Ishikawa (cell line): ENCODE measurements around the gene NAALAD2.

Experiments
- EGR1 ChIP-seq: IDR thresholded peaks from 2 replicates; pipeline ENCODE4 v1.6.1; 2012
- EP300 ChIP-seq: IDR thresholded peaks from 2 replicates; pipeline ENCODE4 v1.6.1; 2012; ENCODE audit warnings: borderline replicate concordance
- FOXM1 ChIP-seq: IDR thresholded peaks from 2 replicates; pipeline ENCODE4 v1.6.1; 2012; ENCODE audit warnings: low read depth, borderline replicate concordance
- NFIC ChIP-seq: IDR thresholded peaks from 2 replicates; pipeline ENCODE4 v1.6.1; 2012
- RAD21 ChIP-seq: IDR thresholded peaks from 2 replicates; pipeline ENCODE4 v1.6.1; 2012; ENCODE audit warnings: low read depth
- TAF1 ChIP-seq: IDR thresholded peaks from 2 replicates; pipeline ENCODE4 v1.6.1; 2012; ENCODE audit warnings: low read depth, mild to moderate bottlenecking
- TEAD4 ChIP-seq: IDR thresholded peaks from 2 replicates; pipeline ENCODE4 v1.6.1; 2012
- YY1 ChIP-seq: IDR thresholded peaks from 2 replicates; pipeline ENCODE4 v1.6.1; 2012; ENCODE audit warnings: low read depth
- TF ChIP-seq, protein P1 (sequence below): IDR thresholded peaks from 2 replicates; pipeline ENCODE4 v1.6.1; 2012
- TF ChIP-seq, protein P2 (sequence below): IDR thresholded peaks from 2 replicates; pipeline ENCODE4 v1.6.1; 2012; ENCODE audit warnings: low read depth, mild to moderate bottlenecking

DNA sequence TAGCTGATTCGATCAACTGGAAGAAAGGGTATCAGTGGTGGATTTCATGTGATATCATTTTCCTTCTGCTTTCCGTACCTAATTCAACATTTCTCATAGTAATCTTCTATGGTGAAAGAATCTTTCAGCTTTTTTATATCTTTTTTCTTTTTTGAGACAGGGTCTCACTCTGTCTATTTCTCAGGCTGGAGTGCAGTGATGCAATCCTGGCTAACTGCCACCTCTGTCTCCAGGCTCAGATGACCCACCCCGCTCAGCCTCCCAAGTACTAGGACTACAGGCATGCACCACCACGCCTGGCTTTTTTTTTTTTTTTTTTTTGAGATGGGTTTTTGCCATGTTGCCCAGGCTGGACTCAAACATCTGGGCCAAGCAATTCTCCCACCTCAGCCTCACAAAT lies 107.0 kb downstream of the NAALAD2 start:
- TF ChIP-seq, protein P1, sequence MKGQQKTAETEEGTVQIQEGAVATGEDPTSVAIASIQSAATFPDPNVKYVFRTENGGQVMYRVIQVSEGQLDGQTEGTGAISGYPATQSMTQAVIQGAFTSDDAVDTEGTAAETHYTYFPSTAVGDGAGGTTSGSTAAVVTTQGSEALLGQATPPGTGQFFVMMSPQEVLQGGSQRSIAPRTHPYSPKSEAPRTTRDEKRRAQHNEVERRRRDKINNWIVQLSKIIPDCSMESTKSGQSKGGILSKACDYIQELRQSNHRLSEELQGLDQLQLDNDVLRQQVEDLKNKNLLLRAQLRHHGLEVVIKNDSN, result no peak
- no peak for TF ChIP-seq YY1
- no peak for TF ChIP-seq TEAD4
- no peak for TF ChIP-seq TAF1
- TF ChIP-seq, protein P2, sequence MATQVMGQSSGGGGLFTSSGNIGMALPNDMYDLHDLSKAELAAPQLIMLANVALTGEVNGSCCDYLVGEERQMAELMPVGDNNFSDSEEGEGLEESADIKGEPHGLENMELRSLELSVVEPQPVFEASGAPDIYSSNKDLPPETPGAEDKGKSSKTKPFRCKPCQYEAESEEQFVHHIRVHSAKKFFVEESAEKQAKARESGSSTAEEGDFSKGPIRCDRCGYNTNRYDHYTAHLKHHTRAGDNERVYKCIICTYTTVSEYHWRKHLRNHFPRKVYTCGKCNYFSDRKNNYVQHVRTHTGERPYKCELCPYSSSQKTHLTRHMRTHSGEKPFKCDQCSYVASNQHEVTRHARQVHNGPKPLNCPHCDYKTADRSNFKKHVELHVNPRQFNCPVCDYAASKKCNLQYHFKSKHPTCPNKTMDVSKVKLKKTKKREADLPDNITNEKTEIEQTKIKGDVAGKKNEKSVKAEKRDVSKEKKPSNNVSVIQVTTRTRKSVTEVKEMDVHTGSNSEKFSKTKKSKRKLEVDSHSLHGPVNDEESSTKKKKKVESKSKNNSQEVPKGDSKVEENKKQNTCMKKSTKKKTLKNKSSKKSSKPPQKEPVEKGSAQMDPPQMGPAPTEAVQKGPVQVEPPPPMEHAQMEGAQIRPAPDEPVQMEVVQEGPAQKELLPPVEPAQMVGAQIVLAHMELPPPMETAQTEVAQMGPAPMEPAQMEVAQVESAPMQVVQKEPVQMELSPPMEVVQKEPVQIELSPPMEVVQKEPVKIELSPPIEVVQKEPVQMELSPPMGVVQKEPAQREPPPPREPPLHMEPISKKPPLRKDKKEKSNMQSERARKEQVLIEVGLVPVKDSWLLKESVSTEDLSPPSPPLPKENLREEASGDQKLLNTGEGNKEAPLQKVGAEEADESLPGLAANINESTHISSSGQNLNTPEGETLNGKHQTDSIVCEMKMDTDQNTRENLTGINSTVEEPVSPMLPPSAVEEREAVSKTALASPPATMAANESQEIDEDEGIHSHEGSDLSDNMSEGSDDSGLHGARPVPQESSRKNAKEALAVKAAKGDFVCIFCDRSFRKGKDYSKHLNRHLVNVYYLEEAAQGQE, result no peak
- TF ChIP-seq EP300, result no peak
- no peak for TF ChIP-seq RAD21
- TF ChIP-seq EGR1, result no peak
- no peak for TF ChIP-seq NFIC
- no peak for TF ChIP-seq FOXM1
